SU-DHL-6 (cell line): ENCODE measurements around the gene YIPF1.

Source experiments
- H2AFZ ChIP-seq: fragments of 200-600 bp; sonication (generic); 2 replicates; pipeline ENCODE4 v1.6.1; 2014; ENCODE audit warnings: low read depth, mild to moderate bottlenecking, moderate library complexity, mixed read lengths, antibody characterized with exemption, low read length; ENCODE audit not compliant: severe bottlenecking
- H3F3A ChIP-seq: fragments of 200-600 bp; shearing (Covaris generic); 2 replicates; pipeline ENCODE4 v1.6.0; 2016; ENCODE audit warnings: antibody characterized with exemption, mild to moderate bottlenecking; ENCODE audit not compliant: insufficient read depth
- H3K27ac ChIP-seq: fragments of 200-600 bp; sonication (generic); 2 replicates; pipeline ENCODE4 v1.5.1; 2016; ENCODE audit warnings: low read depth, mild to moderate bottlenecking, low read length, moderate library complexity, mixed read lengths
- H3K27me3 ChIP-seq: fragments of 200-600 bp; sonication (generic), shearing (Covaris generic); 2 replicates; pipeline ENCODE4 v1.6.0; 2014; ENCODE audit warnings: mild to moderate bottlenecking, low read length
- H3K36me3 ChIP-seq: fragments of 200-600 bp; sonication (generic); 2 replicates; pipeline ENCODE4 v1.6.1; 2014; ENCODE audit warnings: mild to moderate bottlenecking, low read length, mixed read lengths
- H3K4me2 ChIP-seq: fragments of 300-600, 200-600 bp; shearing (Covaris generic), sonication (generic); 2 replicates; pipeline ENCODE4 v1.6.0; 2014; ENCODE audit warnings: low read length, low read depth, mild to moderate bottlenecking; ENCODE audit not compliant: poor library complexity, severe bottlenecking
- H3K4me3 ChIP-seq: fragments of 200-600 bp; sonication (generic); 2 replicates; pipeline ENCODE4 v1.5.1; 2014; ENCODE audit warnings: antibody characterized with exemption, low read length, mild to moderate bottlenecking, mixed read lengths; ENCODE audit not compliant: insufficient read depth, poor library complexity, severe bottlenecking
- H3K79me2 ChIP-seq: fragments of 200-600 bp; sonication (generic); 2 replicates; pipeline ENCODE4 v1.6.1; 2014; ENCODE audit warnings: mild to moderate bottlenecking, low read length, moderate library complexity; ENCODE audit not compliant: insufficient read depth
- H3K9ac ChIP-seq: fragments of 200-600 bp; sonication (generic); 2 replicates; pipeline ENCODE4 v1.7.0; 2014; ENCODE audit warnings: mild to moderate bottlenecking, low read length
- H3K9me2 ChIP-seq: fragments of 200-600 bp; sonication (generic); replicated peaks from 2 replicates; pipeline ENCODE4 v1.6.1; 2014; ENCODE audit warnings: low read length; ENCODE audit not compliant: insufficient read depth
- H3K9me3 ChIP-seq: fragments of 200-600 bp; sonication (generic); 2 replicates; pipeline ENCODE4 v1.6.1; 2014; ENCODE audit warnings: low read length, mixed read lengths; ENCODE audit not compliant: insufficient read depth
- H4K20me1 ChIP-seq: fragments of 200-600 bp; sonication (generic); 2 replicates; pipeline ENCODE4 v1.6.1; 2014; ENCODE audit warnings: low read depth, mild to moderate bottlenecking, antibody characterized with exemption, low read length, moderate library complexity, mixed read lengths
- EZH2phosphoT487 ChIP-seq: fragments of 200-600 bp; sonication (generic), shearing (Covaris generic); conservative IDR thresholded peaks from 2 replicates; pipeline ENCODE4 v1.6.1; 2018; ENCODE audit warnings: mild to moderate bottlenecking, antibody characterized with exemption, low read length, moderate library complexity, mixed read lengths
- TF ChIP-seq, protein P1 (sequence below): fragments of 200-600 bp; sonication (generic); IDR thresholded peaks from one replicate; pipeline ENCODE4 v1.5.1; 2017; ENCODE audit warnings: antibody characterized with exemption, mild to moderate bottlenecking, low read length, moderate library complexity; ENCODE audit not compliant: insufficient read depth, poor library complexity, severe bottlenecking

YIPF1 gene

GRCh38 chr1:53902235-53903138, 12.9 kb upstream of the YIPF1 start:
- TF ChIP-seq, protein P1, sequence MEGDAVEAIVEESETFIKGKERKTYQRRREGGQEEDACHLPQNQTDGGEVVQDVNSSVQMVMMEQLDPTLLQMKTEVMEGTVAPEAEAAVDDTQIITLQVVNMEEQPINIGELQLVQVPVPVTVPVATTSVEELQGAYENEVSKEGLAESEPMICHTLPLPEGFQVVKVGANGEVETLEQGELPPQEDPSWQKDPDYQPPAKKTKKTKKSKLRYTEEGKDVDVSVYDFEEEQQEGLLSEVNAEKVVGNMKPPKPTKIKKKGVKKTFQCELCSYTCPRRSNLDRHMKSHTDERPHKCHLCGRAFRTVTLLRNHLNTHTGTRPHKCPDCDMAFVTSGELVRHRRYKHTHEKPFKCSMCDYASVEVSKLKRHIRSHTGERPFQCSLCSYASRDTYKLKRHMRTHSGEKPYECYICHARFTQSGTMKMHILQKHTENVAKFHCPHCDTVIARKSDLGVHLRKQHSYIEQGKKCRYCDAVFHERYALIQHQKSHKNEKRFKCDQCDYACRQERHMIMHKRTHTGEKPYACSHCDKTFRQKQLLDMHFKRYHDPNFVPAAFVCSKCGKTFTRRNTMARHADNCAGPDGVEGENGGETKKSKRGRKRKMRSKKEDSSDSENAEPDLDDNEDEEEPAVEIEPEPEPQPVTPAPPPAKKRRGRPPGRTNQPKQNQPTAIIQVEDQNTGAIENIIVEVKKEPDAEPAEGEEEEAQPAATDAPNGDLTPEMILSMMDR, result no peak
- no peak for TF ChIP-seq EZH2phosphoT487
- H3K27me3 ChIP-seq, result no peaks in the 10 kb centered on the region
- no peaks in the 10 kb centered on the region for H3F3A ChIP-seq
- H3K9me3 ChIP-seq, result no peaks in the 10 kb centered on the region
- no peaks in the 10 kb centered on the region for H4K20me1 ChIP-seq
- no peak overlapping the region for H3K27ac ChIP-seq
- H3K4me3 ChIP-seq, result no peak overlapping the region
- H3K9me2 ChIP-seq, result no peaks in the 10 kb centered on the region
- H3K9ac ChIP-seq, result no peak overlapping the region
- no peaks in the 10 kb centered on the region for H3K79me2 ChIP-seq
- H3K36me3 ChIP-seq, result no peaks in the 10 kb centered on the region
- no peak overlapping the region for H2AFZ ChIP-seq
- H3K4me2 ChIP-seq, result no peak overlapping the region

DNA sequence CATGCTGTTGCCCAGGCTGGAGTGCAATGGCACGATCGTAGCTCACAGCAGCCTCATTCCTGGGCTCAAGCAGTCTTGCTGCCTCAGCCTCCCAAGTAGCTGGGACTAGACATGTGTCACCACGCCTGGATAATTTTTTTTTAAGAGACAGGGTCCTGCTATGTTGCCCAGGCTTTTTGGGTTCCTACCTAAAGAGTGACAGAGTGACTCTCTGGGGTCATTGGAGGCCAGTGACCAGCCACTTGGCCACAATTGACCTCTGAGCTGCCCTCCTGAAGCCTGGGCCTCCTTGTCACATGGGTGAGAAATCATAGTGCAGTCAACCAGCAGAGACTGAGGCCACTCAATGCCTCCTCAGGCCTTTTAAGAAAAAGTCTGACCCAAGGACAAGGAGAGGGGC, 10.1 kb upstream of the YIPF1 start:
- Histone ChIP-seq H2AFZ (no peak overlapping the region), H3K4me2 (no peak overlapping the region), H3F3A (no peaks in the 10 kb centered on the region), H3K27ac (no peak overlapping the region), H3K9ac (no peak overlapping the region), H3K9me2 (no peaks in the 10 kb centered on the region), H4K20me1 (no peaks in the 10 kb centered on the region), H3K79me2 (no peaks in the 10 kb centered on the region), H3K9me3 (no peaks in the 10 kb centered on the region), H3K36me3 (no peaks in the 10 kb centered on the region), H3K27me3 (no peaks in the 10 kb centered on the region), H3K4me3 (no peak overlapping the region)
- TF ChIP-seq EZH2phosphoT487, result no peak

GRCh38 chr1:53899206-53899628, 9.6 kb upstream of the YIPF1 start:
- Histone ChIP-seq H3F3A (no peaks in the 10 kb centered on the region), H3K9me2 (no peaks in the 10 kb centered on the region), H3K9me3 (no peaks in the 10 kb centered on the region), H4K20me1 (no peaks in the 10 kb centered on the region), H3K4me3 (no peak overlapping the region), H3K36me3 (no peaks in the 10 kb centered on the region), H3K27ac (no peak overlapping the region), H3K79me2 (no peaks in the 10 kb centered on the region), H3K27me3 (no peaks in the 10 kb centered on the region), H3K4me2 (no peak overlapping the region), H3K9ac (no peak overlapping the region), H2AFZ (no peak overlapping the region)
- TF ChIP-seq, protein P1, result no peak
- TF ChIP-seq EZH2phosphoT487, result no peak

- no peak overlapping the region for H3K27ac ChIP-seq
- no peaks in the 10 kb centered on the region for H3F3A ChIP-seq
- no peak overlapping the region for H3K9ac ChIP-seq
- H3K9me3 ChIP-seq, result no peaks in the 10 kb centered on the region
- no peaks in the 10 kb centered on the region for H3K27me3 ChIP-seq
- no peak overlapping the region for H3K4me2 ChIP-seq
- H2AFZ ChIP-seq, result no peak overlapping the region
- H3K4me3 ChIP-seq, result no peak overlapping the region
- H3K36me3 ChIP-seq, result no peaks in the 10 kb centered on the region
- TF ChIP-seq, protein P1, result no peak
- no peak for TF ChIP-seq EZH2phosphoT487
- no peaks in the 10 kb centered on the region for H3K79me2 ChIP-seq
- no peaks in the 10 kb centered on the region for H4K20me1 ChIP-seq
- H3K9me2 ChIP-seq, result no peaks in the 10 kb centered on the region
Measured at GRCh38 chr1:53896635-53897229, 7.1 kb upstream of the YIPF1 start.
